Neural progenitor cell (in vitro differentiated cells): ENCODE measurements around the gene SCFD1. TPM values are rescaled to one million over a fixed set of nuclear protein-coding genes. Genes with fewer than 3 reads are reported as not detected.
"Not testable (repeated sequence)": the region's sequence is repeated elsewhere in the genome, so short reads cannot be mapped to it uniquely, and the experiment has no call there.

Experiments
- DNase-seq: peaks from one replicate; pipeline ENCODE4 v3.0.0-alpha.2; 2016; ENCODE audit warnings: low spot score
- H2AFZ ChIP-seq: fragments of 200-600 bp; sonication (generic); replicated peaks from 2 replicates; pipeline ENCODE4 v1.6.1; 2016; ENCODE audit warnings: antibody characterized with exemption
- H3F3A ChIP-seq: fragments of 200-600 bp; sonication (generic); 2 replicates; pipeline ENCODE4 v1.6.1; 2016; ENCODE audit warnings: antibody characterized with exemption, low read depth
- H3K27ac ChIP-seq: fragments of 200-600 bp; sonication (generic); 2 replicates; pipeline ENCODE4 v1.5.1; 2016; ENCODE audit warnings: mild to moderate bottlenecking
- H3K27me3 ChIP-seq: fragments of 200-600 bp; sonication (generic); 2 replicates; pipeline ENCODE4 v1.6.1; 2016; ENCODE audit warnings: mild to moderate bottlenecking, moderate library complexity
- H3K36me3 ChIP-seq: fragments of 200-600 bp; sonication (generic); 2 replicates; pipeline ENCODE4 v1.5.1; 2016
- H3K4me1 ChIP-seq: fragments of 200-600 bp; sonication (generic); 2 replicates; pipeline ENCODE4 v1.6.1; 2016; ENCODE audit warnings: mixed run types
- H3K4me2 ChIP-seq: fragments of 200-600 bp; sonication (generic); 2 replicates; pipeline ENCODE4 v1.6.1; 2016
- H3K4me3 ChIP-seq: fragments of 200-600 bp; sonication (generic); 2 replicates; pipeline ENCODE4 v1.5.1; 2016
- H3K79me2 ChIP-seq: fragments of 200-600 bp; sonication (generic); 2 replicates; pipeline ENCODE4 v1.6.1; 2016; ENCODE audit warnings: low read depth
- H3K9ac ChIP-seq: fragments of 200-600 bp; sonication (generic); 2 replicates; pipeline ENCODE4 v1.6.1; 2016
- H3K9me3 ChIP-seq: fragments of 200-600 bp; sonication (generic); 2 replicates; pipeline ENCODE4 v1.5.1; 2016; ENCODE audit warnings: low read depth
- H4K20me1 ChIP-seq: fragments of 200-600 bp; sonication (generic); 2 replicates; pipeline ENCODE4 v1.6.1; 2016; ENCODE audit warnings: low read depth
- H3K27ac Mint-ChIP-seq: 3 replicates; pipeline ENCODE4 v1.8.0; 2021; ENCODE audit warnings: mixed read lengths
- H3K27me3 Mint-ChIP-seq: 2 replicates; pipeline ENCODE4 v1.8.0; 2022; ENCODE audit warnings: low read depth, mild to moderate bottlenecking, inconsistent platforms, moderate library complexity, mixed read lengths; ENCODE audit not compliant: insufficient read depth
- H3K36me3 Mint-ChIP-seq: 3 replicates; pipeline ENCODE4 v1.8.0; 2021; ENCODE audit warnings: mixed read lengths
- H3K4me1 Mint-ChIP-seq: 3 replicates; pipeline ENCODE4 v1.8.0; 2021; ENCODE audit warnings: mixed read lengths
- H3K4me3 Mint-ChIP-seq: 3 replicates; pipeline ENCODE4 v1.8.0; 2021; ENCODE audit warnings: mild to moderate bottlenecking, moderate library complexity, mixed read lengths
- H3K9me3 Mint-ChIP-seq: 3 replicates; pipeline ENCODE4 v1.8.0; 2020; ENCODE audit warnings: mixed read lengths
- EZH2 ChIP-seq: fragments of 200-600 bp; sonication (generic); IDR thresholded peaks from 2 replicates; pipeline ENCODE4 v1.6.1; 2017; ENCODE audit warnings: antibody characterized with exemption, mild to moderate bottlenecking, moderate library complexity
- EZH2phosphoT487 ChIP-seq: fragments of 200-600 bp; sonication (generic); IDR thresholded peaks from 2 replicates; pipeline ENCODE4 v1.6.1; 2017; ENCODE audit warnings: antibody characterized with exemption
- total RNA-seq: library from RNA; depleted of rRNA; stranded (reverse); fragments of >200 nt; gene quantifications from 2 replicates; pipeline ENCODE4 v1.2.3, GENCODE V29; 2015; ENCODE audit warnings: low replicate concordance
- TF ChIP-seq, protein P1 (sequence below): fragments of 200-600 bp; sonication (generic); IDR thresholded peaks from 2 replicates; pipeline ENCODE4 v1.5.1; 2017; ENCODE audit warnings: antibody characterized with exemption, mild to moderate bottlenecking

Gene SCFD1
- total RNA-seq, 1 donor from 2014 or later, result 115 TPM

DNA sequence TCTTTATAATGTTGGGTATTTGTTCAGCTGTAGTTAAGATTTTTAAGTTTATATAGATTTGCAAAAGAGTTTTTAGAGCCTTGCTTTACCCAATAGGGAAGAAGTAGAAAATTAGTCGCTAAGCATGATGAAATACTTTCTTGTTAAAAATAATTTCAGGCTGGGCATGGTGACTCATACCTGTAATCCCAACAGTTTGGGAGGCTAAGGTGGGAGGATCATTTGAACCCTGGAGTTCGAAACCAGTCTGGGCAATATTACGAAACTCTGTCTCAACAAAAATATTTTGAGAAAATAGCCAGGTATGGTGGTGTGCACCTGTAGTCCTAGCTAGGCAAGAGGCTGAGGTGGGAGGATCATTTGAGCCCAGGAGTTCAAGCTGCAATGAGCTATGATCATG is 18.7 kb upstream of the SCFD1 start:
- no peak overlapping the region for H3K27ac Mint-ChIP-seq
- TF ChIP-seq EZH2phosphoT487 (no peak), EZH2 (no peak)
- TF ChIP-seq, protein P1, sequence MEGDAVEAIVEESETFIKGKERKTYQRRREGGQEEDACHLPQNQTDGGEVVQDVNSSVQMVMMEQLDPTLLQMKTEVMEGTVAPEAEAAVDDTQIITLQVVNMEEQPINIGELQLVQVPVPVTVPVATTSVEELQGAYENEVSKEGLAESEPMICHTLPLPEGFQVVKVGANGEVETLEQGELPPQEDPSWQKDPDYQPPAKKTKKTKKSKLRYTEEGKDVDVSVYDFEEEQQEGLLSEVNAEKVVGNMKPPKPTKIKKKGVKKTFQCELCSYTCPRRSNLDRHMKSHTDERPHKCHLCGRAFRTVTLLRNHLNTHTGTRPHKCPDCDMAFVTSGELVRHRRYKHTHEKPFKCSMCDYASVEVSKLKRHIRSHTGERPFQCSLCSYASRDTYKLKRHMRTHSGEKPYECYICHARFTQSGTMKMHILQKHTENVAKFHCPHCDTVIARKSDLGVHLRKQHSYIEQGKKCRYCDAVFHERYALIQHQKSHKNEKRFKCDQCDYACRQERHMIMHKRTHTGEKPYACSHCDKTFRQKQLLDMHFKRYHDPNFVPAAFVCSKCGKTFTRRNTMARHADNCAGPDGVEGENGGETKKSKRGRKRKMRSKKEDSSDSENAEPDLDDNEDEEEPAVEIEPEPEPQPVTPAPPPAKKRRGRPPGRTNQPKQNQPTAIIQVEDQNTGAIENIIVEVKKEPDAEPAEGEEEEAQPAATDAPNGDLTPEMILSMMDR, result no peak
- no peaks in the 10 kb centered on the region for H3K27me3 Mint-ChIP-seq
- DNase-seq, result no peak
- peaks cover 29% of the 10 kb centered on the region for H3K36me3 ChIP-seq
- H3K9me3 ChIP-seq, result no peaks in the 10 kb centered on the region
- H3K79me2 ChIP-seq, result peaks cover 3% of the 10 kb centered on the region
- no peaks in the 10 kb centered on the region for H3K4me1 Mint-ChIP-seq
- no peak overlapping the region for H2AFZ ChIP-seq
- H3K27me3 ChIP-seq, result no peaks in the 10 kb centered on the region
- H4K20me1 ChIP-seq, result no peaks in the 10 kb centered on the region
- H3K4me2 ChIP-seq, result no peak overlapping the region
- no peak overlapping the region for H3K4me3 ChIP-seq
- H3K4me3 Mint-ChIP-seq, result no peak overlapping the region
- no peaks in the 10 kb centered on the region for H3K9me3 Mint-ChIP-seq
- H3K4me1 ChIP-seq, result no peaks in the 10 kb centered on the region
- peaks cover 19% of the 10 kb centered on the region for H3K36me3 Mint-ChIP-seq
- H3K27ac ChIP-seq, result no peak overlapping the region
- peaks cover 3% of the 10 kb centered on the region for H3F3A ChIP-seq
- H3K9ac ChIP-seq, result no peak overlapping the region

DNA sequence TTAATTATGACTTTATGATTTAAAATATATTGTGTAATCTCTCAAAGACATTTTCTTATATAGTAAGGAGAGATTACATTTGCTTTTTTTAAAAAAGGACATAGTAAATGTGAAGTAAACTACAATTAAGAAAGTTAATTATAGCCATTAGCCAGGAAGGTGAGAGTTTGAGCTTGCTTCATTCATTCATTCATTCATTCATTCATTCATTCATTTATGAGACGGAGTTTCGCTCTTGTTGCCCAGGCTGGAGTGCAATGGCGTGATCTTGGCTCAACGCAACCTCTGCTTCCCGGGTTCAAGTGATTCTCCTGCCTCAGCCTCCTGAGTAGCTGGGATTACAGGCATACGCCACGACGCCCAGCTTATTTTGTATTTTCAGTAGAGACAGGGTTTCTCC is 17.4 kb upstream of the SCFD1 start:
- H3K9ac ChIP-seq, H3K4me2 ChIP-seq, H3K4me1 ChIP-seq, H3K79me2 ChIP-seq, H3K9me3 Mint-ChIP-seq, H3K9me3 ChIP-seq, H2AFZ ChIP-seq, DNase-seq, H3K4me1 Mint-ChIP-seq, H3K27me3 Mint-ChIP-seq, H4K20me1 ChIP-seq, H3K27ac Mint-ChIP-seq, H3K4me3 ChIP-seq, H3K4me3 Mint-ChIP-seq, H3K27me3 ChIP-seq, H3F3A ChIP-seq, H3K27ac ChIP-seq: not testable (repeated sequence)
- peaks cover 16% of the 10 kb centered on the region for H3K36me3 Mint-ChIP-seq
- peaks cover 29% of the 10 kb centered on the region for H3K36me3 ChIP-seq

DNA sequence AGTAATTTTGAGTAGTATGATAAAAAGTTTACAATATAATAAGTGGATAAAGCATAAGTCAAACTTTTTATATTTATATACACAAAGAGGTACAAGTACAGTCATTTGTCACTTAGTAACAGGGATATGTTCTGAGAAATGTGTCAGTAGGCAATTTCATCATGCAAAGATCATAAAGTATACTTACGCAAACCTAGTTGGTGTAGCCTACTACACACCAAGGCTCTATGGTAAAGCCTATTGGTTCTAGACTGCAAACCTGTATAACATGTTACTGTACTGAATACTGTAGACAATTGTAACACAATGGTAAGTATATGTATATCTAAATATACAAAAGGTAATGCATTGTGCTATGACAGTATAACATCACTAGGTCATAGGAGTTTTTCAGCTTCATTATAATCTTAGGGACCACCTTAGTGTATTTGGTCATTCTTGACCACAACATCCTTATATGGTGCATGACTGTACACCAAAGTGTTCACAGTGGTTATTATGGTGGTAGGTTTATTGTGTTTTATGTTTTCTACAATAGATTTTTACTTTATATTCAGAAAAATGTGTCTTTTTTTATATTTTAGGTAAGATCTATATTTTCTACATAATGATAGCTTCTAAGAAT is 14.9 kb upstream of the SCFD1 start:
- DNase-seq, result no peak
- H2AFZ ChIP-seq, result no peak overlapping the region
- H3K9ac ChIP-seq, result no peak overlapping the region
- H3K4me1 ChIP-seq, result no peaks in the 10 kb centered on the region
- Mint-ChIP-seq H3K4me3 (no peak overlapping the region), H3K36me3 (peaks cover 13% of the 10 kb centered on the region), H3K27me3 (no peaks in the 10 kb centered on the region), H3K4me1 (no peaks in the 10 kb centered on the region), H3K27ac (no peak overlapping the region), H3K9me3 (no peaks in the 10 kb centered on the region)
- TF ChIP-seq, protein P1, result no peak
- no peak for TF ChIP-seq EZH2phosphoT487
- no peak for TF ChIP-seq EZH2
- no peaks in the 10 kb centered on the region for H4K20me1 ChIP-seq
- no peaks in the 10 kb centered on the region for H3K79me2 ChIP-seq
- H3F3A ChIP-seq, result no peaks in the 10 kb centered on the region
- no peak overlapping the region for H3K27ac ChIP-seq
- no peak overlapping the region for H3K4me3 ChIP-seq
- H3K36me3 ChIP-seq, result peaks cover 26% of the 10 kb centered on the region
- H3K9me3 ChIP-seq, result no peaks in the 10 kb centered on the region
- H3K4me2 ChIP-seq, result no peak overlapping the region
- H3K27me3 ChIP-seq, result no peaks in the 10 kb centered on the region

DNA sequence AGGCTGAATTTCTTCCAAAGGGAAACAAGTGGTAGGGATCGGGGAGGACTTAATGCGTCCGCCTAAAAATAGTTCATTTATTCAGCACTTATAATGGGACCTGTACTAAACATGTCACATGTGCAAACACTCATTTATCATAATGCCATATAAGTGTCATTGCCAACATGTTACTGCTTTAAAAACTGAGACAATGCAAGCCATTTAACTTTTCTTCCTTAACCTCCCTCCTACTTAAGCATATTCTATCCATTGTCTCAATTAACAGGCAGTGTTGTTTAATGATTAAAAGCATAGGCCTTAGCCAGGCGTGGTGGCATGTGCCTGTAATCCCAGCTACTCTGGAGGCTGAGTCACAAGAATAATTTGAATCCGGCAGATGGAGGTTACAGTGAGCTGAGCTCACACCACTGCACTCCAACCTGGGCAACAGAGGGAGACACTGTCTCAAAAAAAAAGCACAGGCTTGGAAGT is 13.5 kb upstream of the SCFD1 start:
- H3K4me3 ChIP-seq, result no peak overlapping the region
- peaks cover 16% of the 10 kb centered on the region for H3K36me3 Mint-ChIP-seq
- H3K27ac Mint-ChIP-seq, result no peak overlapping the region
- no peaks in the 10 kb centered on the region for H3K27me3 ChIP-seq
- H3K4me2 ChIP-seq, result no peak overlapping the region
- no peaks in the 10 kb centered on the region for H4K20me1 ChIP-seq
- H3K9ac ChIP-seq, result no peak overlapping the region
- no peaks in the 10 kb centered on the region for H3K4me1 ChIP-seq
- H3K36me3 ChIP-seq, result peaks cover 31% of the 10 kb centered on the region
- H3K27me3 Mint-ChIP-seq, result no peaks in the 10 kb centered on the region
- peaks cover 2% of the 10 kb centered on the region for H3F3A ChIP-seq
- H3K4me1 Mint-ChIP-seq, result no peaks in the 10 kb centered on the region
- H2AFZ ChIP-seq, result no peak overlapping the region
- no peak overlapping the region for H3K4me3 Mint-ChIP-seq
- H3K9me3 ChIP-seq, result no peaks in the 10 kb centered on the region
- H3K79me2 ChIP-seq, result no peaks in the 10 kb centered on the region
- no peak for DNase-seq
- no peak overlapping the region for H3K27ac ChIP-seq
- TF ChIP-seq EZH2phosphoT487 (no peak), EZH2 (no peak)
- TF ChIP-seq, protein P1, result no peak
- no peaks in the 10 kb centered on the region for H3K9me3 Mint-ChIP-seq
